Measurements from ENCODE around the gene FSTL5. TPM values are rescaled to one million over a fixed set of nuclear protein-coding genes. Genes with fewer than 3 reads are reported as not detected.

Gene FSTL5
- total and polyA plus RNA-seq, 2 donors (not counting 3 experiments of a cell fraction or from before 2014, with no cell fraction given), result 1.3 to 1.9 TPM

DNA sequence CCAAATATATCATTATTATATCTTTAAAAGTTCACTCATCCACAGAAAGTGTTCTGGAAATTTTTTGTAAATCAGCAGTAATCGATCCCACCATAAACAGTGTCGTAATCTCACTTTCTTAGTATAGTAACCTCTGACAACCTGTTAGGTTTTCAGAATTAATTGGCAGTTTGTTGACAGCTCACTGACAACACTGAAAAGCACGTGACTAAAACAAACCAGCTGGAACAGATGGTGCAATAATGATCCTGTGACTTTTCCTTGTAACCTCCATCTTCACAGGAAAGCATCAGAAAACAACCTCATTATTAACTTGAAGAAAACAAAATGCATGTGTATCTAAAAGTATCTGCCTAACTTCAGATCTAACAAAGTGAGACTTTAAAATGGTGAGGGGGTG, 48.5 kb downstream of the FSTL5 start:
- H3K36me3 ChIP-seq (ENCODE audit: control insufficient read depth in 2 of 2, extremely low read depth in 1 of 2, insufficient read depth in 2 of 2, low read length in 2 of 2), result no peaks in the 10 kb centered on the region
- H3K9ac ChIP-seq (replicated peaks; ENCODE audit: extremely low read depth, insufficient read depth, low read length), result no peak overlapping the region
- FAIRE-seq, result no peak
- dilution Hi-C loops (cut with MboI; ENCODE audit: extremely low pct_ligation_motif_present, low sequenced_read_pairs), result no loop called here
- no peak overlapping the region for H3K4me2 ChIP-seq (ENCODE audit: insufficient read depth, low read length)
- DNase-seq (ENCODE audit: low read depth, low spot score), result no peak
- H3K9me3 ChIP-seq (replicated peaks; ENCODE audit: control insufficient read depth, insufficient read depth, low read length), result no peaks in the 10 kb centered on the region
- intact Hi-C loops (cut with micrococcal nuclease), result no loop called here
- no peaks in the 10 kb centered on the region for H3K4me1 ChIP-seq (ENCODE audit: control insufficient read depth, extremely low read depth, insufficient read depth, low read length)
- no peaks in the 10 kb centered on the region for H4K20me1 ChIP-seq (replicated peaks; ENCODE audit: control insufficient read depth, extremely low read depth, insufficient read depth, low read length)
- no peak overlapping the region for H3K4me3 ChIP-seq (replicated peaks in 1 of 3; ENCODE audit: insufficient read depth in 1 of 3, low read depth in 1 of 3, low read length in 3 of 3)
- TF ChIP-seq POLR2AphosphoS5 (IDR thresholded peaks at IDR 0.05; ENCODE audit: insufficient read depth, low read depth, low read length) (no peak), MYC (IDR thresholded peaks at IDR 0.05; ENCODE audit: low read depth, low read length) (no peak), EZH2 (IDR thresholded peaks at IDR 0.05; ENCODE audit: borderline replicate concordance, low read depth, low read length, severe bottlenecking) (no peak), JUN (IDR thresholded peaks at IDR 0.05; ENCODE audit: borderline replicate concordance, insufficient read depth, insufficient read length, low read depth) (no peak), POLR2A (IDR thresholded peaks at IDR 0.05; ENCODE audit: low read depth, low read length) (no peak), FOS (IDR thresholded peaks at IDR 0.05; ENCODE audit: borderline replicate concordance, insufficient read depth, low read length) (no peak), GATA2 (IDR thresholded peaks at IDR 0.05; ENCODE audit: insufficient read depth, insufficient read length, low read depth, low read length) (no peak)
- TF ChIP-seq, protein P1, sequence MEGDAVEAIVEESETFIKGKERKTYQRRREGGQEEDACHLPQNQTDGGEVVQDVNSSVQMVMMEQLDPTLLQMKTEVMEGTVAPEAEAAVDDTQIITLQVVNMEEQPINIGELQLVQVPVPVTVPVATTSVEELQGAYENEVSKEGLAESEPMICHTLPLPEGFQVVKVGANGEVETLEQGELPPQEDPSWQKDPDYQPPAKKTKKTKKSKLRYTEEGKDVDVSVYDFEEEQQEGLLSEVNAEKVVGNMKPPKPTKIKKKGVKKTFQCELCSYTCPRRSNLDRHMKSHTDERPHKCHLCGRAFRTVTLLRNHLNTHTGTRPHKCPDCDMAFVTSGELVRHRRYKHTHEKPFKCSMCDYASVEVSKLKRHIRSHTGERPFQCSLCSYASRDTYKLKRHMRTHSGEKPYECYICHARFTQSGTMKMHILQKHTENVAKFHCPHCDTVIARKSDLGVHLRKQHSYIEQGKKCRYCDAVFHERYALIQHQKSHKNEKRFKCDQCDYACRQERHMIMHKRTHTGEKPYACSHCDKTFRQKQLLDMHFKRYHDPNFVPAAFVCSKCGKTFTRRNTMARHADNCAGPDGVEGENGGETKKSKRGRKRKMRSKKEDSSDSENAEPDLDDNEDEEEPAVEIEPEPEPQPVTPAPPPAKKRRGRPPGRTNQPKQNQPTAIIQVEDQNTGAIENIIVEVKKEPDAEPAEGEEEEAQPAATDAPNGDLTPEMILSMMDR (IDR thresholded peaks at IDR 0.05; ENCODE audit: extremely low read depth in 1 of 2, insufficient read depth in 1 of 2, low read depth in 1 of 2, low read length in 2 of 2), result no peak
- TF ChIP-seq, protein P2, sequence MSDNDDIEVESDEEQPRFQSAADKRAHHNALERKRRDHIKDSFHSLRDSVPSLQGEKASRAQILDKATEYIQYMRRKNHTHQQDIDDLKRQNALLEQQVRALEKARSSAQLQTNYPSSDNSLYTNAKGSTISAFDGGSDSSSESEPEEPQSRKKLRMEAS (IDR thresholded peaks at IDR 0.05; ENCODE audit: insufficient read depth, insufficient read length), result no peak
- H3K79me2 ChIP-seq (ENCODE audit: control insufficient read depth, insufficient read depth, low read length), result no peaks in the 10 kb centered on the region
- no peaks in the 10 kb centered on the region for H3K9me1 ChIP-seq (replicated peaks; ENCODE audit: control insufficient read depth, extremely low read depth, insufficient read depth, low read length)
- no peaks in the 10 kb centered on the region for H3K27me3 ChIP-seq (ENCODE audit: control insufficient read depth in 2 of 2, insufficient read depth in 2 of 2, low read length in 2 of 2)
- CTCF ChIA-PET, result no interaction called here
- H3K27ac ChIP-seq (ENCODE audit: insufficient read depth, low read depth, low read length), result no peak overlapping the region
- no TSS peak for BruUV-seq (replicated peaks)
- no peak overlapping the region for H2AFZ ChIP-seq (ENCODE audit: low read depth, low read length)
- POLR2A ChIA-PET, result no interaction called here

All from endothelial cell of umbilical vein (primary cell).